Left ventricle myocardium superior (tissue), 1 donor: ENCODE results near the gene USP38. TPM values are rescaled to one million over a fixed set of nuclear protein-coding genes. Genes with fewer than 3 reads are reported as not detected.
A peak's percentile ranks its signal among the peaks of the same experiment; 100 is the strongest.
"Not testable (repeated sequence)": the region's sequence is repeated elsewhere in the genome, so short reads cannot be mapped to it uniquely, and the experiment has no call there.

Source experiments
- ATAC-seq: fragments of 200-7000 bp; cut with Tn5 transposase; one replicate; pipeline ENCODE4 v1.9.1; 2020; ENCODE audit warnings: mild to moderate bottlenecking, moderate library complexity
- DNase-seq: peaks from one replicate; pipeline ENCODE4 v3.0.0-alpha.2; 2020
- intact Hi-C: fragments of 100-400 bp; cut with micrococcal nuclease; formaldehyde crosslinking; loops from one replicate; pipeline ENCODE4 v1.11.0; 2022
- total RNA-seq: library from RNA; stranded (reverse); fragmentation: NEBNext Ultra II Directional; extraction: Animal tissue kit (Norgen Biotek cat#: 25700); gene quantifications from one replicate; pipeline ENCODE4 v1.2.1, GENCODE V29; 2021
- donor health status: DM: no; HTN: yes; CAD: no; lungs with severe emphysema.

The USP38 gene
- total RNA-seq, 1 donor from 2014 or later, result 19.4 TPM

- ATAC-seq, result no peak
- DNase-seq, result no peak
- intact Hi-C loops, result no loop called here
Observed at GRCh38 chr4:143252478-143252877, 67.8 kb downstream of the USP38 start.

GRCh38 chr4:143253166-143253565 lies 68.4 kb downstream of the USP38 start:
- intact Hi-C loops, result no loop called here
- no peak for ATAC-seq
- no peak for DNase-seq

GRCh38 chr4:143254491-143255226 lies 69.9 kb downstream of the USP38 start:
- DNase-seq (no peak), ATAC-seq (no peak)
- intact Hi-C loops, result no loop called here

- ATAC-seq, result no peak
- intact Hi-C loops, result no loop called here
Observed at GRCh38 chr4:143256456-143256855, 71.7 kb downstream of the USP38 start.

GRCh38 chr4:143257356-143257755 lies 72.6 kb downstream of the USP38 start:
- intact Hi-C loops, result no loop called here
- no peak for ATAC-seq
- DNase-seq, result no peak

More at GRCh38 chr4:143256456-143256855, 71.7 kb downstream of the USP38 start:
- DNase-seq, result no peak

- DNase-seq (no peak), ATAC-seq (no peak)
- intact Hi-C loops, result no loop called here
Observed at GRCh38 chr4:143260750-143261149, 76.0 kb downstream of the USP38 start.

GRCh38 chr4:143262838-143263237 lies 78.1 kb downstream of the USP38 start:
- no peak for DNase-seq
- ATAC-seq, result no peak
- intact Hi-C loops, result no loop called here

GRCh38 chr4:143267690-143268089 lies 83.0 kb downstream of the USP38 start:
- DNase-seq, intact Hi-C loops, ATAC-seq: not testable (repeated sequence)

- DNase-seq (no peak), ATAC-seq (peak; percentile 74)
- intact Hi-C loops, result no loop called here
Observed at GRCh38 chr4:143270256-143270838, 85.6 kb downstream of the USP38 start.

Other genes with a start within 250 kb of the USP38 start
- gene GAB1, start 152.0 kb downstream of the USP38 start, total RNA-seq, result 90.7 TPM